SKM-1 treated with dmso at 0.1 percent for 144 hours (cell line): Measurements from ENCODE around the gene BBS7.

ENCODE experiments used
- DNase-seq: peaks from one replicate; lab custom pipeline; 2025; ENCODE audit not compliant: unreplicated experiment; lab: John Stamatoyannopoulos, UW

The BBS7 gene

DNA sequence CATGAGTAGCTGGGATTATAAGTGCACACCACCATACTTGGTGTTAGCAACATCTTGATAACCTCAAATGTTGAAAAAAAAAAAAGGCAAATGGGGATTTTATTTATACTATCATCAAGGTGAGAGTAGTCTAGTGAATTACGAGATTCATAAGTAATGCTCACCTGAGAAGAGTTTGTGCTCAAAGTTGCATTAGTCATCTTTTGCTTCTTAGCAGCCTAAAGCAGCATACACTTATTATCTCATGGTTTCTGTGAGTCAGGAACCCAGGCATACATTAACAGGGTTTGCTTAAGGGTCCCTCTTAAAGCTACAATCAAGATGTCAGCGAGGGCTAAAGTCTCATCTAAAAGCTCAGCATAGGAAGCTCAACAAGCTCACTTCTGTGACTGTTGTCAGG lies 77.3 kb downstream of the BBS7 start:
- DNase-seq, result no peak

DNA sequence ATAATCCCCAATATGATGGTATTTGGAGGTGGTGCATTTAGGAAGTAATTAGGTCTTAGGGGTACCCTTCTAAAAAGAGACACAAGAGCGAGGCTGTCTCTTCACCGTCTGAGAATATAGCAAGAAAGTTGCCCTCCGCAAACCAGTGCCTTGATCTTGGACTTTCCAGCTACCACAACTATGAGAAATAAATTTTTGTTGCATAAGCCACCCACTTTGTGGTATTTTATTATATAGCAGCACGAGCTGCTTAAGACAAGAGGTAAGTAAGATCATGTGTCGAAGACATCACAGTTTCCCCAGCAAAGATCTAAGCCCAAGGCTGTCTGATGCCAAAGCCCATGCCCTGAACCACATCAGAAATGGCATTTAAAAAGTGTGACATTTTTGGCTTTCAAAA lies 78.8 kb downstream of the BBS7 start:
- no peak for DNase-seq

DNA sequence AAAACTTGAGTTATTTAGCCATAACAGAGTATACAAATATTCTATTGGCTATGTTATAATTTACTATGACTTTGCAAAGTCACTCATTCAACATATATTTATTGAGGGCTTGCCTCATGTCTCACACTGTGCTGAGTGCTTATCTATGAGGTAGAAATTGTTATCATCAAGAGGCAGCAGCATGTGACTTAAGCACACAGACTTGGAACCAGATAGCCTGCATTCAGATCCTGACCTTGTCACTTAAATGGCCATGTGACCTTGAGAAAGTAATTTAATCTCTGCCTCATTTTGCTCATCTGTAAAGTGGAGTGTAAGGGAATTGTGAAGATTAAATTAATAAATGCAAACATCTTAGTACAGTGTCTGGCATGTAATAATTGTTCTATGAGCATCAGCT lies 79.3 kb downstream of the BBS7 start:
- DNase-seq, result no peak

DNA sequence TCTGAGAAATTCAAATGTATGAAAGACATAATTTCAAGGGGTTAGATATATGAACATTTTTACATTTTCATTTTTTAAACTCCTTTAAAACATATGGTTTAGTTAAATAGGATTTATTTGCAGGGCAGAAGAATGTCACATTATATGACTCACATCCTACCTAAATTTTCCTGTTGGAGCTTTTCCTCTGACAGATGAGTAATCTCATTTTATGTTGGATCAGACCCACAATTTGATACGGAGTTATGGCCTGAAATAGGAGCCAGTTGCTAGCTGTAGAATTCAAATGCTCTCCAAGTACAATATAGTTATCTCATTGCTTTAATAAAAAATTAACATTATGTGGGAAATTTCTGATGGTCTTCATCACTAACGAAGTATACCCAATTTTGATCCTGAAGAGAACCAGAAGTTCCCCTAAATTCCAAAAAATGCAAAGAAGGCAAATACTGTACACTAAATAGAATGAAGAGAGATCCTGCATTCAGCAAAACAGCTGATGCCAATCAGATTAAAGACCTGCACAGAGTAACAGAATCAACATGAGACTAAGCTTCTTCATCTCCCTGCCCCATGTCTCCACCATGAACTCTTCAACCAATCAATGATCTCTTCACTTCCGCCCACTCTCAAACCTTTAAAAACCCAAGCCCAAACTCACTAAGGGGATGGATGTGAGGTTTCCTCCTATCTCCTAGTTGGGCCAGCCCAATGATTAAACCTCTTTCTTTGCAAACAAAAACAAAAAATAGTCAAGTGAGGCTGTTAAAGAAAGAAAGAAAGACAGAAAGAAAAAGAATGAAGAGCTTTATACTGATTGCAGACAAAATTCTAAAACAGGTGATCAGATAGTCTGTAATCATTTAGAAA lies 80.1 kb downstream of the BBS7 start:
- no peak for DNase-seq

DNA sequence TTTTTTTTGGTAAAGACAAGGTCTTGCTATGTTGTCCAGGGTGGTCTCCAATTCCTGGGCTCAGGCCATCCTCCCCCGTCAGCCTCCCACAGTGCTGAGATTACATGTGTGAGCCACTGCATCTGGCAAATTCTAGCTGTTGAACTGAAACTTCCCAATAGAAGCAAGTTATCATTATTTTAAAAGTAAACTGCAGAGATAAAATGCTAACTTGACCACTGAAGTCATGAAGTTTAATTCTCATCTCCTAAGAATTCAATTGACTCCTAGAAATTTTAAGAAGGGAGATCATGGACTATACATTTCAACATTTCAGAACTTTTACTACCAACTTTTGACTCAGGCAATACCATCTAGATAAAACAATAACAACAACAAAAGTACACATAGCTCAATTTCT lies 80.8 kb downstream of the BBS7 start:
- DNase-seq, result no peak

DNA sequence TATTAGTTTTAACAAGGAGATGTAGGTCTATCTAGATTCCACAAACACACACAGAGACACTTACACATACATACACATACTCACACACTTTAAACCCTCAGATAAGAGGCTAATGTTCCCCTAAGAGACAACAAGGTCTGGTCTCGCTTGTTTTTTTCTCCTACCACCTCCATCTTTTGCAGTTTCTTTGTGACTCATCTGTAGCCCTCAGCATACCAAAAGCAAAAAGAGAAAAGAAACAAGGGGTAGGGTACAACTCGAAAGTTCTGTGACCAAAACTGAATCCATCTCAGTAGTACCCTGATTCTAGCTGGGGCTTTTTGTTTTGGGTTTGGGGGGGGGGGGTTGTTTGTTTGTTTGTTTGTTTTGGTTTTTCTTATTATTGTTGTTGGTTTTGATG lies 81.4 kb downstream of the BBS7 start:
- no peak for DNase-seq

DNA sequence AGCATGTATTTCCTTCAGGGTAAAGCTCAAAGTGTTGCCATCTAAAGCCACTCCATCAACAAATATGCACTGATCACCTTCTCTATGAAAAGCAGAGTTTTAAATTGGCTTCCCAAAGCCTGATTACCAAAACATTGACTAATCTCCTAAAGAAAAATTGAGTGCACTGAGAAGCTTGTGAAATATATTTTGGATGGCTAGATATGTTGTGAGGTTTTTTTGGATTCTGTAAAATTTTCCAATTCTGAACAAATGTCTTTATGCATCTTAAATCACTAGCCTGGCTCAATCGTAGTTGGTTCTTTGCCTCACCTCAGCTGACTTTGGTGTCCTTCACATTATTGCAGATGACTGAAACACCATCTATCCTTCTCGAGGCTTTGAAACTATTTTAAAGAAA lies 84.1 kb downstream of the BBS7 start:
- DNase-seq, result no peak

DNA sequence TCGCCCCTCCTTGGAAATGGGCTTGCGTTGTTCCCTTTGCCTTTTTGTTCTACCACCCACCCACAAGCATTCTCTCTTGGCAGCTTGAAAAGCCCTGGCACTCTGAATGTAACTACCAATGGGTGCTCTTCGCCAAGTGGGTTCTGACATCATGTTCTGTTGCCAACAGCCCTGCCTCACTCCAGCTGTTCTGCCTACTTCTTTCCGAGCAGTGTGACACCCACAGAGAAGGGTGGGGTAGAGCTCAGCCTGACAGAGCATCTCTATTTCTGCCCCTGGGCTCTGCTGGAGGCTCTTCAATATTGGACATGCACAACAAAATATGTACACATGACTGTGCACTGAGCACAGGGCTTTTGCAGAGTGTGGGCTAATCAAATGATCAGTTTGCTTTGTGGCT lies 84.8 kb downstream of the BBS7 start:
- no peak for DNase-seq

DNA sequence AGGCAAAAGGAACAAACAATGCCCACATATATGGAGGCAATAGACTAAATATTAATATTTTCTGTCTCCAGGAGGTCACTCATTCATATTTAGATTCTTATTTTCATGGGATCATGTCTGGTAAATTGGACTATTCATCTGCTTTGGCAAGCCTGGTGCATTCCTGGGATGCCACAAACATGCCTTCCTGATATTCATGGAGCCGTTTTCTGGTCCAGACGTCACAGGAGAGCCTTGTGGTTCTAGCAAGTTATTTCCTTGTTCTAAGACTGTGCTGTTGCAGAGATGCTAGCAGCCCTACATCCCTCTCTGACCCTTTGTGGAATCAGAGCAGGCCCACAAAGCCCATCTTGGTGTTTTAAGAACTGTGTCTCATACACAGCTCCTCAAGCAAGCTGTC lies 85.3 kb downstream of the BBS7 start:
- no peak for DNase-seq

DNA sequence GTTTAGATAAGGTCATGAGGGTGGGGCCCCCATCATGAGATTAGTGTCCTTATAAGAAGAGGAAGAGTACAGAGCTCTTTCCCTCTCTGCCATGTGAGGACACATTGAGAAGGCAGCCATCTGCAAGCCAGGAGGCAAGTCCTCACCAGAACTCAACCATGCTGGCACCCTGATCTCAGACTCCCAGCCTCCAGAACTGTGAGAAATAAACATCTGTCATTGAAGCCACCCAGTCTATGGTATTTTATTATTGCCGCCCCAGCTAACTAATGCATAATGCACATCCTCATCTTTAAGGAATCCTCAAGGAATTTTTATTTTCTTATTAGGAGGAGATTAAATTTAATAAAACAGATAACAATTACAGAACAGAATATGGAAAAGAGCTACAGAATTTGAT lies 85.9 kb downstream of the BBS7 start:
- no peak for DNase-seq

DNA sequence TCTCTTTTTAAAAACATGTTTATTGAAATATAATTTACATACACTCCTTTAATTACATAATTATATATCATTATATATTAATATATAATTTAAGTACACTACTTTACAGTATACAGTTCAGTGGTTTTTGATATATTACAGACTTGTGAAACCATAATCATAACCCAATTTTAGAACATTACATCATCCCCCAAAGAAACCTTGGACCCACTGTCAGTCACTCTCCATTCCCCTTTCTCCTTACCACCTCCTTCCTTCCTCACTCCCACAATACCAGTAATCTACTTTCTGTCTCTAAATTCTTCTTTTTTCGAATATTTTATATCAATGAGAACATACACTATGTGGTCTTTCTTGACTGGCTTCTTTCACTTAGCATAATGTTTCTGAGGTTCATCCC lies 87.1 kb downstream of the BBS7 start:
- DNase-seq, result no peak

DNA sequence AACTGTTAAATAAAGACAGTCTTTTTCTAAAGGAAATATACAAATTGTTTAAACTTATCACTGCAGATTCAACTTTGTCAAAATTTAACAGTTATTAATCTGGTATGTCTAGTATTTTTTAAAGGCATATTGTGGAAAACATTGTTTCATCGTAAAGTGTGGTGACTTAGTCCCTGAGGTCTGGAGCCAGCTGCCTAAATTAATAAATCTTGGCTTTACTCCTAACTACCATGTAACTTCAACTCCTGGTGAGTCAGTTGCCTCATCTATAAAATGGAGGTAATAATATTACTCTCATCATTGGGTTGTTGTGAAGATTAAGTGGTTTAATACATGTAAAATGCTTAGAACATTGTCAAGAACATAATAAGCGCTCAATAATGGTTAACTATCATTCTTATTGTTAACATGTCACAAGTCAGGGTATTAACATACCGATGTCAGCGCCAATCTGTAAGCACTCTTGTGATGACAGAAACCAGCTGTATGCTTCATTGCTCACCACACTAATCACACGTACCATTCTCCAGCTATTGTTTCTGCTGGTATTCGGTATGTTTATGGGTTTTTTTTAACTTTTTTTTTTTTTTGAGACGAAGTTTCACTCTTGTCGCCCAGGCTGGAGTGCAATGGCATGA lies 91.2 kb downstream of the BBS7 start:
- no peak for DNase-seq

DNA sequence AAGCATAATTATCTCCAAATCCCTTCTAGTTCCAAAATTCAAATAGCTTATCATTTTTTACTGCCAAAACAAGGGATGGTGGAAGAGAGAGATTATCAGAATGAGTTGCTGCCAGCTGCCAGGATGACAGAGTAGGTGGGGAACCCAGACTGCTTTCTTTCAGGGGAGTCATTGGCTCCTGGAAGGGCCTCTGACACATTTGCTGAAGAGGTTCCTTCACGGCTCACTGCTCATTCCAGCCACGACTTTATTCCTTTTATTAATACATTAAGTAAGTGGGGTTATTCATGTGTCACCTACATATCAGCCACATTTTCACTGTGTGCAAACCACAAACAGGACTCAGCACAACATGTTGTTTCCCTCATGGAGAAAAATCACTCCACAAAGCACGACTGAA lies 92.6 kb downstream of the BBS7 start:
- DNase-seq, result no peak

DNA sequence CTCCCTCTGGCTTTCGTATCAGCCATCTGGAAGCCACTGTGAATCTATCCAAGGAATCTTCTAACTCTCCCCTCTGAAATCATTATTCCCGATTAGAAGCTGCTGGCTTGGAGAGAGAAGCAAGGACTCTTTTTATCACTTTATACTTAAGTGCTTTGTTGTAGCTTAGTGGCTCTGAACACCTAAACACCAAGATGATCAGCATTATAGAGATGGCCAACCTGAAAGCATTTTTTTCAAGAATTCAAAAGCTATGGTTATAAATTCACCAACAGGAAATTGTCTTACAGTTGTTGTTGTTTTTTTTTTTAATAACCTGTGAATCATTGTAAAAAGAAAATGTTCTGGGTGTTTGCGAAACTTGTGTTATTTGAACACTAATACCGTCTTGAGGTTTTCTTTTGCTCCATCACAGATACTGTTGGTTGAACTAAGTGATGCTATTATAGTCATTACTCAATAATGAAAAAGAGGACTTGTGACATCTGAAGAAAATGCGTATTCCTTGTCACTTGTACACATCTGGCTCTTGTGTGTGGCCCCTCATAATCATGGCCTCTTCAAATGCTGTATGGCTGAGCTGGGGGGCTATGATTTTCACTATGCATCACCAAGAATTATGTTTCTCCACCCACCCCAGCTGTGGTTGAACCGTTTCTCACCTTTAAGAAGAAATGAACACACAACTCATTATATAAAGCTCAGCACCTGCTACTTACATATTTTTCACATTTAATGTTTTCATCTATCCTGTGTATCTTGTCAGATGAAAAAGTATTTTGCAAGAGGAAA lies 93.5 kb downstream of the BBS7 start:
- DNase-seq, result no peak
